ENCODE data around the gene SPDL1.

The SPDL1 gene

GRCh38 chr5:169632946-169633345, 49.4 kb downstream of the SPDL1 start:
- no peak for DNase-seq (ENCODE audit: low read depth)

GRCh38 chr5:169634606-169635005, 51.0 kb downstream of the SPDL1 start:
- no peak for DNase-seq (ENCODE audit: low read depth)

GRCh38 chr5:169635936-169636335, 52.4 kb downstream of the SPDL1 start:
- DNase-seq (ENCODE audit: low read depth): no peak

GRCh38 chr5:169636477-169637084, 53.0 kb downstream of the SPDL1 start:
- no peak for DNase-seq (ENCODE audit: low read depth)

- DNase-seq (ENCODE audit: low read depth): peak; percentile 39
These were observed 53.5 kb downstream of the SPDL1 start, which contains the start of gene DOCK2 for GRCh38 chr5:169637085-169637548. TSS of gene DOCK2 (plus strand) at chr5:169637275. CDS start at chr5:169637327, 52 bp downstream.

- DNase-seq (ENCODE audit: low read depth): peak; percentile 51
These were observed 54.1 kb downstream of the SPDL1 start for GRCh38 chr5:169637549-169638121.

GRCh38 chr5:169641253-169641652, 57.7 kb downstream of the SPDL1 start:
- DNase-seq (ENCODE audit: low read depth): no peak

- no peak for DNase-seq (ENCODE audit: low read depth)
These were observed 63.3 kb downstream of the SPDL1 start for GRCh38 chr5:169646856-169647255.

GRCh38 chr5:169647566-169647965, 64.0 kb downstream of the SPDL1 start:
- no peak for DNase-seq (ENCODE audit: low read depth)

GRCh38 chr5:169648725-169649310, 65.2 kb downstream of the SPDL1 start:
- DNase-seq (ENCODE audit: low read depth): no peak

GRCh38 chr5:169649486-169649885, 65.9 kb downstream of the SPDL1 start:
- no peak for DNase-seq (ENCODE audit: low read depth)

- no peak for DNase-seq (ENCODE audit: low read depth)
These were observed 67.2 kb downstream of the SPDL1 start for GRCh38 chr5:169650701-169651331.

GRCh38 chr5:169651526-169651925, 68.0 kb downstream of the SPDL1 start:
- DNase-seq (ENCODE audit: low read depth): no peak

GRCh38 chr5:169652057-169652456, 68.5 kb downstream of the SPDL1 start:
- no peak for DNase-seq (ENCODE audit: low read depth)

- no peak for DNase-seq (ENCODE audit: low read depth)
These were observed 69.5 kb downstream of the SPDL1 start for GRCh38 chr5:169653091-169653490.

Measured in stimulated activated CD8-positive, alpha-beta memory T cell treated with anti-CD3 and anti-CD28 coated beads, Interleukin-15, amount 100 ng/mL, for 1 hour (primary cell).